SJSA1 (cell line): ENCODE data around the gene CCNF. TPM values are rescaled to one million over a fixed set of nuclear protein-coding genes. Genes with fewer than 3 reads are reported as not detected.
"Not testable (repeated sequence)": the region's sequence is repeated elsewhere in the genome, so short reads cannot be mapped to it uniquely, and the experiment has no call there.

Experiments used
- DNase-seq, 2 experiments: peaks; one replicate each; pipeline ENCODE4 v3.0.0-alpha.2; 2015 to 2020; ENCODE audit warnings: low spot score in 2 of 2, low read depth in 1 of 2
- H3K27ac ChIP-seq: fragments of 250-450 bp; sonication (Bioruptor Pico); 2 replicates; pipeline ENCODE4 v1.5.1; 2020; ENCODE audit warnings: mild to moderate bottlenecking, moderate library complexity
- H3K27me3 ChIP-seq: fragments of 250-450 bp; sonication (Bioruptor Pico); replicated peaks from 2 replicates; pipeline ENCODE4 v1.5.1; 2020; ENCODE audit warnings: mild to moderate bottlenecking, moderate library complexity
- H3K36me3 ChIP-seq: fragments of 250-450 bp; sonication (Bioruptor Pico); 2 replicates; pipeline ENCODE4 v1.5.1; 2020; ENCODE audit warnings: mild to moderate bottlenecking
- H3K4me1 ChIP-seq: fragments of 250-450 bp; sonication (Bioruptor Pico); replicated peaks from 2 replicates; pipeline ENCODE4 v1.6.1; 2021; ENCODE audit warnings: mild to moderate bottlenecking
- H3K4me3 ChIP-seq: fragments of 250-450 bp; sonication (Bioruptor Pico); 2 replicates; pipeline ENCODE4 v1.5.1; 2020; ENCODE audit warnings: mild to moderate bottlenecking
- H3K9me3 ChIP-seq: fragments of 250-450 bp; sonication (Bioruptor Pico); replicated peaks from 2 replicates; pipeline ENCODE4 v1.5.1; 2020; ENCODE audit warnings: mild to moderate bottlenecking
- total RNA-seq: library from RNA; depleted of rRNA; stranded (reverse); fragments of >200 nt; shearing (Covaris generic); gene quantifications from 2 replicates; pipeline ENCODE4 v1.2.3, GENCODE V29; 2014

Gene CCNF
- total RNA-seq, 1 experiment from 2014 or later: 48.2 TPM

DNA sequence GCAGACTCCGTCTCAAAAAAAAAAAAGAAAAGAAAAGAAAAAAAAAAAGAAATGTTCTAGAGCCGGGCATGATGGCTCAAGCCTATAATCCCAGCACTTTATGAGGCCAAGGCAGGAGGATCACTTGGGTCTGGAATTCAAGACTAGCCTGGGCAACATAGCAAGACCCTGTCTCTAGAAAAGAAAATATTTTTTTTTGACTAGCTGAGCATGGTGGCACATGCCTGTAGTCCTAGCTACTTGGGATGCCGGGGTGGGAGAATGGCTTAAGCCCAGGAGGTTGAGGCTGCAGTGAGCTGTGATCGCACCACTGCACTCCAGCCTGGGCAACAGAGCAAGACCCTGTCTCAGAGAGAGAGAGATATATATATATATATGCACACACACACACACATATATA lies 6.0 kb downstream of the CCNF start:
- H3K27me3 ChIP-seq, DNase-seq, H3K27ac ChIP-seq, H3K9me3 ChIP-seq, H3K4me1 ChIP-seq, H3K4me3 ChIP-seq: not testable (repeated sequence)
- H3K36me3 ChIP-seq: peaks cover 97% of the 10 kb centered on the region

DNA sequence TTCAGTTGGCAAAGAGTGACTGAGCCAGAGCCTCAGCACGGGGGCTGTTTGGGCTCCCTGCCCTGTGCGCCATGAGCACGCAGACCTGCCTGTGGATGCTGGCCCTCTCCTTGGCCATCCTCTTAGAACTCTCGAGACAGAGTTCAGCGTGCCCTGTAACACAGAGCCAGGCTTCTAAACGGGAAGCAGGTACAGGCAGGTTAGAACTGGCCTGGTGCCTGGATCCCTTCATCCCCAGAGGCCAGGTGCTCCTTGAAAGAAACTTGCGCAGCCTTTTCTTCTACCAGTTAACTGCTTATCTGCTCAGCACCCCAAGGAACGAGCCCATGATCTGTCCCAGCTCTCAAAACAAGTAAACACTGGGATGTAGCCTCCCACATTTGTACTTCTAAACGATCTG lies 6.9 kb downstream of the CCNF start:
- Histone ChIP-seq H3K9me3 (no peaks in the 10 kb centered on the region), H3K27me3 (no peaks in the 10 kb centered on the region), H3K4me1 (no peaks in the 10 kb centered on the region; the same call in 1 of the 2 replicates), H3K27ac (no peak overlapping the region), H3K36me3 (peaks cover 96% of the 10 kb centered on the region), H3K4me3 (no peak overlapping the region)
- no peak for DNase-seq

- H3K27me3 ChIP-seq: no peaks in the 10 kb centered on the region
- DNase-seq: no peak
- peaks cover 90% of the 10 kb centered on the region for H3K36me3 ChIP-seq
Observed at GRCh38 chr16:2437032-2437790, 8.0 kb downstream of the CCNF start.

GRCh38 chr16:2438121-2438520 lies 8.9 kb downstream of the CCNF start:
- H3K9me3 ChIP-seq: no peaks in the 10 kb centered on the region
- H3K4me3 ChIP-seq: no peak overlapping the region
- peaks cover 82% of the 10 kb centered on the region for H3K36me3 ChIP-seq
- no peak overlapping the region for H3K27ac ChIP-seq
- no peaks in the 10 kb centered on the region for H3K4me1 ChIP-seq
- no peak for DNase-seq
- no peaks in the 10 kb centered on the region for H3K27me3 ChIP-seq

More at GRCh38 chr16:2437032-2437790, 8.0 kb downstream of the CCNF start:
- Histone ChIP-seq H3K27ac (no peak overlapping the region), H3K9me3 (no peaks in the 10 kb centered on the region), H3K4me3 (no peak overlapping the region), H3K4me1 (no peaks in the 10 kb centered on the region)

DNA sequence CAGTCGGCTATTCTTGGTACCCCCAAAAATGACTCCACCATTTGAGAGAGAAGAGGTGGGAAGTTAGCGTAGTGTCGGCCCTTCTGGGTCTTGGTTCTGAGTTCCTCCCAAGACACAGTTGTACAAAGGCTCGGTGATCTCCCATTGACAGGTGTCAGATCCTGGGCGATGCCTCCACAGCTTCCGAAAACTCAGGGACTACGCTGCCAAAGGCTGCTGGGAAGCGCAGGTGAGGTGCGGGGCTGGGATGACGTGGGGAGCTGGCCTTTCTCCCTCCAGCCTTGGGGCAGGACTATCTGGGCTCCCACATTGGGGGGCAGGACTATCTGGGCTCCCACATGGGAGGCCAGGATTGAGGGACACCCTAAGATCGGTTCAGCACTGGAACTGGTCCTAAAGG lies 10.4 kb downstream of the CCNF start:
- H3K36me3 ChIP-seq: peaks cover 81% of the 10 kb centered on the region
- no peak overlapping the region for H3K4me3 ChIP-seq
- DNase-seq: no peak
- H3K27me3 ChIP-seq: no peaks in the 10 kb centered on the region
- no peak overlapping the region for H3K27ac ChIP-seq
- H3K4me1 ChIP-seq: no peaks in the 10 kb centered on the region
- no peaks in the 10 kb centered on the region for H3K9me3 ChIP-seq

GRCh38 chr16:2441143-2441804 lies 12.0 kb downstream of the CCNF start:
- not testable (repeated sequence) for H3K27me3 ChIP-seq, H3K4me1 ChIP-seq, DNase-seq, H3K4me3 ChIP-seq, H3K9me3 ChIP-seq, H3K27ac ChIP-seq
- H3K36me3 ChIP-seq: peaks cover 84% of the 10 kb centered on the region

- no peak overlapping the region for H3K4me3 ChIP-seq
- no peaks in the 10 kb centered on the region for H3K27me3 ChIP-seq
- no peak for DNase-seq
- 0 out of 2 replicates have a peak, but pooled peaks cover 5% of the 10 kb centered on the region for H3K4me1 ChIP-seq
- H3K27ac ChIP-seq: no peak overlapping the region
- H3K9me3 ChIP-seq: no peaks in the 10 kb centered on the region
- H3K36me3 ChIP-seq: peaks cover 84% of the 10 kb centered on the region
Observed at GRCh38 chr16:2443555-2443954, 14.3 kb downstream of the CCNF start.

DNA sequence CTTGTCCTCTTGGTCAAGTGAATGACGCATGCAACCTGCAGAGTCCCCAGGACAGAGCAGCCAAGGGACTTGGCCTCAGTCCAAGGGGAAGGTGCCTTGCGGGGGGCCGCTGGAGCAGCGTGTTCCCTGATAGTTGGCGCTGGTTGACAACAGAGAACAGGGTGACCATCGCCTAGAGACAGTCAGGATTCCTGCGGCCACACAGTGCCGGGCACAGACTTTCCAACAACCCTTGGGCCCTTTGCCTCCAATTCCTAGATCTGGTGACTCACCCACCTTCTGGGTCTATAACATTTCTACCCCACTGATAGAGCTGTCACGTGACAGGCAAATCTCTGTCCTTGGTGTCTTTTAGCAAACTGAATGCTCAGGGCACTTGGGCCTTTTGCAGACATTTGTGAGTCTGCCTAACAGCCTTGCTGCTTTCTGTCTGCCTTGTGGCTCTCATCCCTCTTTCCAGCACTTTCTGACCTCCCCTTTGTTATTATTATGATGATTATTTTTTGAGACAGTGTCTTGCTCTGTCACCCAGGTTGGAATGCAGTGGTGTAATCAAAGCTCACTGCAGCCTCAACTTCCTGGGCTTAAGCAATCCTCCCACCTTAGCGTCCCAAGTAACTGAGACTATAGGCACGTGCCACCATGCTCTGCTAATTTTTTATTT lies 18.8 kb downstream of the CCNF start:
- peaks cover 96% of the 10 kb centered on the region for H3K36me3 ChIP-seq
- DNase-seq: no peak
- no peak overlapping the region for H3K27ac ChIP-seq

DNA sequence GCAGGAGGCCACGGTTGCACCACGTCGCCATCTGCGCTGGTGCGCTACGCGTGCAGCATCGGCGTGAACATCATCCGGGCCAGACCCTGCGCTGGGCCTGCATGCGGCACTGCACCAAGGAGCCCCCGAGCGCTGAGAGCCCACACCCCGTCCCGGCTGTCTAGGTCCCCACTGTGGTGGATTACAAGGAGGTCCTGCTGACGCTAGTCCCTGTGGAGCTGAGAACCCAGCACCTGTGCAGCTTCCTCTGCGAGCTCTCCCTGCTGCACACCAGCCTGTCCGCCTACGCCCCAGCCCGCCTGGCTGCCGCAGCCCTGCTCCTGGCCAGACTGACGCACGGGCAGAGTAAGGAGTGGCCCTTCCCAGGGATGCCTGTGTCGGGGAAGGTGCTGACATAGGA lies 19.9 kb downstream of the CCNF start:
- Histone ChIP-seq H3K27me3 (no peaks in the 10 kb centered on the region), H3K4me1 (0 out of 2 replicates have a peak, but pooled peaks cover 5% of the 10 kb centered on the region), H3K4me3 (no peak overlapping the region), H3K36me3 (peaks cover 97% of the 10 kb centered on the region), H3K27ac (no peak overlapping the region), H3K9me3 (no peaks in the 10 kb centered on the region)
- DNase-seq: no peak

More for the DNA sequence above, 18.8 kb downstream of the CCNF start:
- 0 out of 2 replicates have a peak, but pooled peaks cover 5% of the 10 kb centered on the region for H3K4me1 ChIP-seq
- no peaks in the 10 kb centered on the region for H3K27me3 ChIP-seq
- H3K9me3 ChIP-seq: no peaks in the 10 kb centered on the region
- H3K4me3 ChIP-seq: no peak overlapping the region

- H3K27ac ChIP-seq: no peak overlapping the region
- no peak for DNase-seq
- H3K4me1 ChIP-seq: 0 out of 2 replicates have a peak, but pooled peaks cover 5% of the 10 kb centered on the region
- no peak overlapping the region for H3K4me3 ChIP-seq
- no peaks in the 10 kb centered on the region for H3K27me3 ChIP-seq
- peaks cover 97% of the 10 kb centered on the region for H3K36me3 ChIP-seq
- H3K9me3 ChIP-seq: no peaks in the 10 kb centered on the region
Observed at GRCh38 chr16:2450535-2450934, 21.3 kb downstream of the CCNF start.

DNA sequence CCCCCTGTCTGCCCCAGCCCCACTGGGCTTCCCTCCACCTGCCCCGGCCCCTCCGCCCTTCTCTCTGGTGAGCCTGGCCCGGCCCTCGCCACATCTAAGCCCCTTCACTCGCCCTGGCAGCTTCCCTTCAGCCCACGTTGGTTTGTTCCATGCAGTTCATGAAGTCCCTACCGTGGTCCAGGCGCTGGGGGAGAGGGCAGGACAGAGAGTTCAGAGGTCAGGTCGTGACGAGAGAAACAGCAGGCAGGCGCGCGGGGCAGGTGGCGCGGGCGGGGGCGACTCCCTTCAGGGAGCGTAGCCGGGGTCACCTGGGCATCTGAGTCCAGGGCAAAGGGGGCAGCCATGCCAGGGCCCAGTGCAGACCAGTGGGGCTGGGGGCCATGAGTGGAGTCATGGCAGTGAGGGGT lies 21.7 kb downstream of the CCNF start:
- no peak for DNase-seq
- H3K4me1 ChIP-seq: 0 out of 2 replicates have a peak, but pooled peaks cover 5% of the 10 kb centered on the region
- no peaks in the 10 kb centered on the region for H3K9me3 ChIP-seq
- H3K4me3 ChIP-seq: no peak overlapping the region
- no peak overlapping the region for H3K27ac ChIP-seq
- peaks cover 97% of the 10 kb centered on the region for H3K36me3 ChIP-seq
- H3K27me3 ChIP-seq: no peaks in the 10 kb centered on the region

DNA sequence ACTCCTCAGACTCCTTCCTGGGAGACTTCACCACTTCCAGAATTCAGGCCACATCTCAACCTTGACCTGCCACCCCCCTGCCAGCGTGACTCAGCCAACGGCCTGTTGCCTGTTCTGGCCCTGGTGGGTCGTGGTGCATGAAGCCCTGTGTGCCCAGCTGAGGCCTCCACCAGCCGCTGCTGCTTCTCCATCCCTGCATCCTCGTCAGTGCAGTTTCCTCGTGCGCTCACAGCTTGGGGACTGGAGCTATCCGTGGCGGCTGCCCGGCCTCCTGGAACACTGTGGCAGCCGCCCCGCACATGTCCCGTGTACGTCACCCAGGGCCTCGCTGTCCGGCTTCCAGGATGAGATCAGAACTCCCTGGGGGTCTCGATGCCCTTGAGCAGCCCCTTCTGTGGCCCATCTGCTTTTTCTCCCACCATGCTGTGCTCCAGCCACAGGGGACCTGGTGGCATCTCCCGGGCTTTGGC lies 22.6 kb downstream of the CCNF start:
- DNase-seq: no peak
- no peaks in the 10 kb centered on the region for H3K27me3 ChIP-seq
- no peak overlapping the region for H3K4me3 ChIP-seq
- H3K4me1 ChIP-seq: 0 out of 2 replicates have a peak, but pooled peaks cover 5% of the 10 kb centered on the region
- H3K9me3 ChIP-seq: no peaks in the 10 kb centered on the region
- peaks cover 97% of the 10 kb centered on the region for H3K36me3 ChIP-seq
- H3K27ac ChIP-seq: no peak overlapping the region

DNA sequence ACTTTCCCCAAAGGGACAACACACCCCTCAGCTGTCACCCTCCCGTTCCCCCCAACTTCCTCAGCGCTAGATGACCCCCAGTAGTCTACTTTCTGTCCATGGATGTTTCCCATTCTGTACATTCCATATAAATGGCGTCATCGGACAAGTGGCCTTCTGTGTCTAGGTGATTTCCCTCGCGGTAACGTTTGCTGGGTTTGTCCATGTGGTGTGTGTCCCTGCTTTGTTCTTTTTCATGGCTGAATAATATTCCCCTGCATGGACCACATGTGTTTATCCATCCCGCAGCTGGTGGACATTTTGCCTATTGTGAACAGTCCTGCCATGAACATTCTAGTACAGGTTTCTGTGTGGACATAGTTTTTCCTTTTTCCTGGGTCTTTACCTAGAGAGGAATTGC lies 23.4 kb downstream of the CCNF start:
- no peaks in the 10 kb centered on the region for H3K27me3 ChIP-seq
- H3K36me3 ChIP-seq: peaks cover 97% of the 10 kb centered on the region
- 0 out of 2 replicates have a peak, but pooled peaks cover 5% of the 10 kb centered on the region for H3K4me1 ChIP-seq
- no peak overlapping the region for H3K27ac ChIP-seq
- H3K9me3 ChIP-seq: no peaks in the 10 kb centered on the region
- no peak for DNase-seq
- H3K4me3 ChIP-seq: no peak overlapping the region
